Body of pancreas (tissue), 4 donors: ENCODE measurements around the gene SLC17A1.

Experiments used
- CTCF ChIP-seq, 7 experiments: fragments of 450-650 bp in 4 of 7; fragments of 200-600 bp in 3 of 7; sonication (generic) in 3 of 7; IDR thresholded peaks; one replicate each; pipeline ENCODE4 v1.5.1; 2016 to 2019; ENCODE audit warnings: antibody characterized with exemption in 7 of 7
- POLR2A ChIP-seq, 3 donors: fragments of 450-650 bp; IDR thresholded peaks; one replicate each; pipeline ENCODE4 v1.6.1; 2016; ENCODE audit warnings: antibody characterized with exemption in 3 of 3, mild to moderate bottlenecking in 2 of 3

- TF ChIP-seq CTCF (IDR thresholded peaks at IDR 0.05) (no peak), POLR2A (IDR thresholded peaks at IDR 0.05) (no peak)
Measured at GRCh38 chr6:25835442-25836283, 3.8 kb upstream of the SLC17A1 start.
